ENCODE results near the gene SLMAP.

DNA sequence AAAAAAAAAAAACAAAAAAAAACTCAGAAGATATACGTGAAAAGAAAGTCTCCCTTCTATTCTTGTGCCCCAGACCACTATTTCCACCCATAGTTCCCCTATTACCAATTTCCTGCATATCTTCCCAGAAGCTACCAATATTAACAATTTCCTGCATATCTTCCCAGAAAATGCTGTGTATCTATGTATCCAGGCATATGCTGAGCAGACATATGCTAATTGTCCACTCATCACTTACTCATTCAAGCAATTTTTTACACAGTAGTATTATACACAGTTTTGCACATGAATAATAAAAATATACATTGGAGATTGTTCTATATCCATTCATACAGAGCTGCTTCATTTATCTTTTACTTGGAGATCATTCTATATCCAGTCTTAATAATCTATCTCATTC, 12.6 kb upstream of the SLMAP start:
- TF ChIP-seq, protein P1, sequence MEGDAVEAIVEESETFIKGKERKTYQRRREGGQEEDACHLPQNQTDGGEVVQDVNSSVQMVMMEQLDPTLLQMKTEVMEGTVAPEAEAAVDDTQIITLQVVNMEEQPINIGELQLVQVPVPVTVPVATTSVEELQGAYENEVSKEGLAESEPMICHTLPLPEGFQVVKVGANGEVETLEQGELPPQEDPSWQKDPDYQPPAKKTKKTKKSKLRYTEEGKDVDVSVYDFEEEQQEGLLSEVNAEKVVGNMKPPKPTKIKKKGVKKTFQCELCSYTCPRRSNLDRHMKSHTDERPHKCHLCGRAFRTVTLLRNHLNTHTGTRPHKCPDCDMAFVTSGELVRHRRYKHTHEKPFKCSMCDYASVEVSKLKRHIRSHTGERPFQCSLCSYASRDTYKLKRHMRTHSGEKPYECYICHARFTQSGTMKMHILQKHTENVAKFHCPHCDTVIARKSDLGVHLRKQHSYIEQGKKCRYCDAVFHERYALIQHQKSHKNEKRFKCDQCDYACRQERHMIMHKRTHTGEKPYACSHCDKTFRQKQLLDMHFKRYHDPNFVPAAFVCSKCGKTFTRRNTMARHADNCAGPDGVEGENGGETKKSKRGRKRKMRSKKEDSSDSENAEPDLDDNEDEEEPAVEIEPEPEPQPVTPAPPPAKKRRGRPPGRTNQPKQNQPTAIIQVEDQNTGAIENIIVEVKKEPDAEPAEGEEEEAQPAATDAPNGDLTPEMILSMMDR (IDR thresholded peaks at IDR 0.05), result no peak
- TF ChIP-seq POLR2A (IDR thresholded peaks at IDR 0.05), result no peak
- TF ChIP-seq POLR2AphosphoS5 (IDR thresholded peaks at IDR 0.05), result no peak

Measured in suprapubic skin (tissue), 4 donors.